ENCODE results near the gene KRTAP4-4. TPM values are rescaled to one million over a fixed set of nuclear protein-coding genes. Genes with fewer than 3 reads are reported as not detected.
"Not testable (repeated sequence)": the region's sequence is repeated elsewhere in the genome, so short reads cannot be mapped to it uniquely, and the experiment has no call there.

KRTAP4-4 gene
- total and polyA plus RNA-seq, 4 donors = not detected

DNA sequence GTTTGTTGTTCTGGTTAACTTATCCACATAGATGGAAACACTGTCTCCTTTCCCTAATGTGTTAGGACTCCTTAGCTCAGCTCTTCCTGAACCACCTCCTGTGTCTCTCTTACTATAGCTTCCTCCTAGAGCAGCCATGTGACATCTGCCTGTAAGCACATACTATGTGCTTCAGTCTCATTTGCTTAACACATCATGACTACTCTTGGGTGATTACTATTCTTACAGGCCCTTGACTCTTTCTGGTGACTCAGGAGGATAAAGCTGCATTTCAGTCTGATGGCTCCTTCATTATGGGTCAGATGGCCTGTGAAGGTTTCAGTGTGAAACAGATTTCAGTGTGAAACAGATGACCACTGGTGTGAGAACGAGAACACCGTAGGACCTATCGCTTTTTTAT is 17.8 kb upstream of the KRTAP4-4 start:
- no CpG with 5 or more reads among the region's 3 CpGs for WGBS (ENCODE audit: insufficient coverage)
- Histone ChIP-seq H3K4me3 (ENCODE audit: low read depth, low read length) (no peak overlapping the region), H3K27ac (ENCODE audit: low read depth, low read length) (no peak overlapping the region), H3K9me3 (ENCODE audit: control insufficient read depth, insufficient read depth, low read length) (no peaks in the 10 kb centered on the region), H3K4me1 (ENCODE audit: control insufficient read depth, insufficient read depth, low read length) (no peaks in the 10 kb centered on the region), H3K27me3 (ENCODE audit: control insufficient read depth, insufficient read depth, low read length) (no peaks in the 10 kb centered on the region), H3K36me3 (ENCODE audit: control insufficient read depth, insufficient read depth, low read length) (no peaks in the 10 kb centered on the region)
- DNase-seq (ENCODE audit: low read depth in 4 of 6, low spot score in 6 of 6) = no peak

DNA sequence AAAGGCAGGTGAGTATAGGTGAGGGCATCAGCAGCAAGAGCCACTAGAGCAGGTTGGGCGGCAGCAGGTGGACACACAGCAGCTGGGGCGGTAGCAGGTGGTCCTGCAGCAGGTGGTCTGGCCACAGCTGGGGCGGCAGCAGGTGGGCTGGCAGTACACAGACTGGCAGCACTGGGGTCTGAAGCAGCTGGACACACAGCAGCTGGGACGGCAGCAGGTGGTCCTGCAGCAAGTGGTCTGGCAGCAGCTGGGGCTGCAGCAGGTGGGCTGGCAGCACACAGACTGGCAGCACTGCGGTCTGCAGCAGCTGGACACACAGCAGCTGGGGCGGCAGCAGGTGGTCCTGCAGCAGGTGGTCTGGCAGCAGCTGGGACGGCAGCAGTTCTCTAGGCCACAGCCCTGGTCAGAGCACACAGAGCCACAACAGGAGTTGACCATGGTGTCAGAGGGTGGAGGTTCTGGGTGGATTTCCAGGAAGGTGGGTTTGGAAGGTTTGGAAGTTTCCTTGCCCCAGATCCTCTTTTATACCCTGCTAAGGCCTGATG is 17.3 kb upstream of the KRTAP4-4 start, which contains the start of gene KRTAP4-2:
Gene KRTAP4-2, minus strand, starts transcription at position 495 of the 545 bp plus-strand sequence. Its CDS starts 57 bp downstream, at position 438.
- H3K4me3 ChIP-seq (ENCODE audit: low read depth, low read length) = no peak within 1 kb of the TSS
- no peak for DNase-seq (ENCODE audit: low read depth in 4 of 6, low spot score in 6 of 6)
- H3K36me3 ChIP-seq (ENCODE audit: control insufficient read depth, insufficient read depth, low read length) = no peaks in the 10 kb centered on the region
- H3K9me3 ChIP-seq (ENCODE audit: control insufficient read depth, insufficient read depth, low read length) = no peaks in the 10 kb centered on the region
- no peaks in the 10 kb centered on the region for H3K27me3 ChIP-seq (ENCODE audit: control insufficient read depth, insufficient read depth, low read length)
- WGBS (ENCODE audit: insufficient coverage) = 90% methylated on average over 6 of the region's 7 CpGs
- no peak within 1 kb of the TSS for H3K27ac ChIP-seq (ENCODE audit: low read depth, low read length)
- H3K4me1 ChIP-seq (ENCODE audit: control insufficient read depth, insufficient read depth, low read length) = no peaks in the 10 kb centered on the region

DNA sequence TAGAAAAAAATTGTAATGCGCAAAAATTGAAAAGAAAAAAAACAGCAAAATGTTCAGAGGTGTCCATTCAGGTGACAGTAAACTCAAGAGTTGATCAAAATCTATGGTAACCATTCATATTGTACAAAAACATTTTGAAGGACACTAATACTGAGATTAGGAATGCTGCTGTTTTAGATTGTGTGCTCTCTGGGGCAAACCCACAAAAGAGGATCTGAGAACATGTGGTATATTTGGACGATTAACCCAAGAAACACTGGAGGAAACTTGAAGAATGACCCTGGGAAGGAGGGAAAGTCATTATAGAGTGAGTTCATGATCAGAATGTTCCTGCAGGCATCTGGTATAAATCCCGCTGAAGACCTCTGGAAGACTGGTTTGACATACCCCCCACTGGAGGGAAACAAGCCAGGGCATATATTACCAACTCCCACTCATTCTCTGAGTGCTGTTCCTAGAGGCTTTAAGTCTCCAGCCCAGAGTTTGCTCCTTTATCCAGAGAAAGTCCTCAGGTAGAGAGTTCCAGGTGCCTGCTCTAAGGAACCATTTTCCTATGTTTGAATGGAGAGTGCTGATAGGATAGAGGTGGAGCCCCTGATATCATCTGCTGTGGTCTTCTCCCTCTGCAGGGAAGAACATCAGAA is 16.3 kb upstream of the KRTAP4-4 start:
- 73% methylated on average over 2 of the region's 3 CpGs for WGBS (ENCODE audit: insufficient coverage)
- Histone ChIP-seq H3K4me3 (ENCODE audit: low read depth, low read length) (no peak overlapping the region), H3K27ac (ENCODE audit: low read depth, low read length) (no peak overlapping the region), H3K9me3 (ENCODE audit: control insufficient read depth, insufficient read depth, low read length) (no peaks in the 10 kb centered on the region), H3K27me3 (ENCODE audit: control insufficient read depth, insufficient read depth, low read length) (no peaks in the 10 kb centered on the region), H3K4me1 (ENCODE audit: control insufficient read depth, insufficient read depth, low read length) (no peaks in the 10 kb centered on the region), H3K36me3 (ENCODE audit: control insufficient read depth, insufficient read depth, low read length) (no peaks in the 10 kb centered on the region)
- DNase-seq (ENCODE audit: low read depth in 4 of 6, low spot score in 6 of 6) = no peak

DNA sequence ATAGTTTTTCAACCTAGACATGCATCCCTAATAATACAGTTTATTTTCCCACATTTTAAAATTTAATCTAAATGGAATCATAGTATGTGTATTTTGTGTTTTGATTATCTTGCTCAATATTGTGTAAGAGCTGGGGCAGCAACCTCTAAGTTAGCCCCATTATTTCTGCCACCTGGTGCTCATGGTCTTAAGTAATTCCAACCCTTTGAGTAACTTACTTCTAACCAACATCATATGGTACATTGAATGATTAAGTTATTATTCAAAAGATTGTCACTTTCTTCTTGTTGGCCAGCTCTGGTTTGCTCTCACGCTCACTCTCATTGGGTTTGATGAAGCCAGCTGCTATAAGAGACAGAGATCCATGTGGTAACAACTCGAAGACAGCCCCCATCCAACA is 11.3 kb upstream of the KRTAP4-4 start:
- Histone ChIP-seq H3K27ac (ENCODE audit: low read depth, low read length) (no peak overlapping the region), H3K9me3 (ENCODE audit: control insufficient read depth, insufficient read depth, low read length) (no peaks in the 10 kb centered on the region), H3K27me3 (ENCODE audit: control insufficient read depth, insufficient read depth, low read length) (no peaks in the 10 kb centered on the region), H3K4me1 (ENCODE audit: control insufficient read depth, insufficient read depth, low read length) (no peaks in the 10 kb centered on the region), H3K36me3 (ENCODE audit: control insufficient read depth, insufficient read depth, low read length) (no peaks in the 10 kb centered on the region), H3K4me3 (ENCODE audit: low read depth, low read length) (no peak overlapping the region)
- WGBS (ENCODE audit: insufficient coverage) = no CpG with 5 or more reads among the region's 2 CpGs
- DNase-seq (ENCODE audit: low read depth in 4 of 6, low spot score in 6 of 6) = no peak

DNA sequence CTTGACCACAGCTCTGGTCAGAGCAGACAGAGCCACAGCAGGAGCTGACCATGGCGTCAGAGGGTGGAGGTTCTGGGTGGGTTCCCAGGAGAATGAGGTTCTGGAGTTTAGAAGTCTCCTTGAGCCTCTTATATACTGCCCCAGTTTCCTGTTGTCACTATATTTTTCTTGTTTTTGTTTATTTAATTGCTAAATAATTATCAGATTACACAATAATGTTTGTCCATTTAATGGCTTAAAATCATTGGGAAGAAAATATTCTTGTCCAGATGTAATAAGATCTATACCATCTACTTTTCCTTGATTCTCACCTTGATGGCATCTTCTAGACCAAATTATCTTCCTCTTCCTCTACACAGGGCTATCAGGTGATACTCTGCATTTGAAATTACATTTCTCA is 7.6 kb upstream of the KRTAP4-4 start, which contains the start of gene KRTAP4-3:
Gene KRTAP4-3, minus strand, starts transcription at position 101 of the 400 bp plus-strand sequence. Its CDS starts 49 bp downstream, at position 52.
- DNase-seq (ENCODE audit: low read depth in 4 of 6, low spot score in 6 of 6) = no peak
- Histone ChIP-seq H3K4me1 (ENCODE audit: control insufficient read depth, insufficient read depth, low read length) (no peaks in the 10 kb centered on the region), H3K27me3 (ENCODE audit: control insufficient read depth, insufficient read depth, low read length) (no peaks in the 10 kb centered on the region), H3K4me3 (ENCODE audit: low read depth, low read length) (no peak within 1 kb of the TSS), H3K9me3 (ENCODE audit: control insufficient read depth, insufficient read depth, low read length) (no peaks in the 10 kb centered on the region), H3K27ac (ENCODE audit: low read depth, low read length) (no peak within 1 kb of the TSS), H3K36me3 (ENCODE audit: control insufficient read depth, insufficient read depth, low read length) (no peaks in the 10 kb centered on the region)
- WGBS (ENCODE audit: insufficient coverage) = 100% methylated on average over 1 of the region's 1 CpG

DNA sequence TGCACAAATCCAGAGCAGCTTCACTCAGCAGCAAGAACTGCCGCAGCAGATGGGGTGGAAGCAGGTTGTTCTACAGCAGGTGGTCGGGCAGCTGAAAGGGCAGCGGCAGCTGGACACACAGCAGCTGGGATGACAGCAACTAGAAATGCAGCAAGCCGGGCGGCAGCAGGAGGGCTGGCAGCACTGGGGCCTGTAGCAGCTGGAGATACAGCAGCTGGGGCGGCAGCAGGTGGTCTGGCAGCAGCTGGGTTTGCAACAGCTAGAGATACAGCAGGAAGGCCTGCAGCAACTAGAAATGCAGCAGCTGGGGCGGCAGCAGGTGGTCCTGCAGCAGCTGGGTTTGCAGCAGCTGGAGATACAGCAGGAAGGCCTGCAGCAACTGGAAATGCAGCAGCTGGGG is 7.0 kb upstream of the KRTAP4-4 start:
- Histone ChIP-seq H3K4me1 (ENCODE audit: control insufficient read depth, insufficient read depth, low read length) (no peaks in the 10 kb centered on the region), H3K27ac (ENCODE audit: low read depth, low read length) (no peak overlapping the region), H3K27me3 (ENCODE audit: control insufficient read depth, insufficient read depth, low read length) (no peaks in the 10 kb centered on the region), H3K4me3 (ENCODE audit: low read depth, low read length) (no peak overlapping the region), H3K36me3 (ENCODE audit: control insufficient read depth, insufficient read depth, low read length) (no peaks in the 10 kb centered on the region), H3K9me3 (ENCODE audit: control insufficient read depth, insufficient read depth, low read length) (no peaks in the 10 kb centered on the region)
- WGBS (ENCODE audit: insufficient coverage) = 73% methylated on average over 7 of the region's 7 CpGs
- no peak for DNase-seq (ENCODE audit: low read depth in 4 of 6, low spot score in 6 of 6)

DNA sequence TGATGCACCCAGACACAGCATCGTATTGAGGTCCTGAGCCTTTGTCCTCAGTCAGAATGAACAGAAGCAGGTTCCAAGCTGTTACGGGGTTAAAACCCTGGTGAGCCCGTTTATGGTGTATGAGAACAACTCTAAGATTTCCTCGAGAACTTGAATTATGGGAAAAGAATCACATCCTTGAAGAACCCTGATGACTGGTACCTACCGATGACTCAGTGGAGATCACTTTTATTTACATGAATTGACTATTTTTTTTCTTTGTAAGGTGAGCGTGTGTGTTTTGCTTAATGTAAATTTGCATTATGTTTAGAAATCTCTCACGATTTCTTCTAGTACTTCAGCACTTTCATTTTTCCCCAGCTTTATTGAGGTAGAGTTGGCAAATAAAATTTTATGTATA is 3.3 kb upstream of the KRTAP4-4 start:
- WGBS (ENCODE audit: insufficient coverage) = 78% methylated on average over 1 of the region's 7 CpGs
- Histone ChIP-seq H3K27me3 (ENCODE audit: control insufficient read depth, insufficient read depth, low read length) (no peaks in the 10 kb centered on the region), H3K4me1 (ENCODE audit: control insufficient read depth, insufficient read depth, low read length) (no peaks in the 10 kb centered on the region), H3K9me3 (ENCODE audit: control insufficient read depth, insufficient read depth, low read length) (no peaks in the 10 kb centered on the region), H3K27ac (ENCODE audit: low read depth, low read length) (no peak overlapping the region), H3K4me3 (ENCODE audit: low read depth, low read length) (no peak overlapping the region), H3K36me3 (ENCODE audit: control insufficient read depth, insufficient read depth, low read length) (no peaks in the 10 kb centered on the region)
- no peak for DNase-seq (ENCODE audit: low read depth in 4 of 6, low spot score in 6 of 6)

DNA sequence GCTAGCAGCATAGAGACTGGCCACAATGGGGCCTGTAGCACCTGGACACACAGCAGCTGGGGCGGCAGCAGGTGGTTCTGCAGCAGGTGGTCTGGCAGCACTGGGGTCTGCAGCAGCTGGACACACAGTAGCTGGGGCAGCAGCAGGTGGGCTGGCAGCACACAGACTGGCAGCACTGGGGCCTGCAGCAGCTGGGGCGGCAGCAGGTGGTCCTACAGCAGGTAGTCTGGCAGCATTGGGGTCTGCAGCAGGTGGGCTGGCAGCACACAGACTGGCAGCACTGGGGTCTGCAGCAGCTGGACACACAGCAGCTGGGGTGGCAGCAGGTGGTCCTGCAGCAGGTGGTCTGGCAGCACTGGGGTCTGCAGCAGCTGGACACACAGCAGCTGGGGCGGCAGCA is 358 bp downstream of the KRTAP4-4 start:
- 95% methylated on average over 3 of the region's 3 CpGs for WGBS (ENCODE audit: insufficient coverage)
- not testable (repeated sequence) for H3K36me3 ChIP-seq (ENCODE audit: control insufficient read depth, insufficient read depth, low read length); DNase-seq (ENCODE audit: low read depth in 4 of 6, low spot score in 6 of 6); H3K27me3 ChIP-seq (ENCODE audit: control insufficient read depth, insufficient read depth, low read length); H3K27ac ChIP-seq (ENCODE audit: low read depth, low read length); H3K4me1 ChIP-seq (ENCODE audit: control insufficient read depth, insufficient read depth, low read length); H3K4me3 ChIP-seq (ENCODE audit: low read depth, low read length); H3K9me3 ChIP-seq (ENCODE audit: control insufficient read depth, insufficient read depth, low read length)

DNA sequence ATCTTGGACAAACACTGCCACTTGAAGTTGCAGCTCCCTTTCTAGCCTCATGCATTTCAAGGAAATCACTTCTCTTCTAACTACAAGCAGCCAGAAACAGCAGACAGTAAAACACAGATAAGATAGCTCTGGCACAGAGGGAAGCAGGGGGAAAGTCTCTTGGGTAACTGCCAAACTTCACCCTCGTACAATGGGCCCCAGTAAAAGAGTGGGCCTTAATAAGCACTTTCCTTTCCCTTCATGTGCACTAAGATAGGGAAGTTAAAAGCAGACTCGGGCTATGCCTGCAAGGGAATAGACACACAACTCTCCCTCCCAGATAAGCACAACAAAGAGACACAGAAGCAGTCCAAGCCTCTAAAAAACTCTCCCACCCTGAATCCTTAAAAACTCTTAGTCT is 6.7 kb downstream of the KRTAP4-4 start:
- DNase-seq (ENCODE audit: low read depth in 4 of 6, low spot score in 6 of 6) = peak in 3 of 6 donors; percentile 4 to 57 (median 34)
- no CpG with 5 or more reads among the region's 2 CpGs for WGBS (ENCODE audit: insufficient coverage)
- no peaks in the 10 kb centered on the region for H3K27me3 ChIP-seq (ENCODE audit: control insufficient read depth, insufficient read depth, low read length)
- H3K36me3 ChIP-seq (ENCODE audit: control insufficient read depth, insufficient read depth, low read length) = no peaks in the 10 kb centered on the region
- H3K27ac ChIP-seq (ENCODE audit: low read depth, low read length) = no peak overlapping the region
- H3K4me1 ChIP-seq (ENCODE audit: control insufficient read depth, insufficient read depth, low read length) = no peaks in the 10 kb centered on the region
- H3K9me3 ChIP-seq (ENCODE audit: control insufficient read depth, insufficient read depth, low read length) = no peaks in the 10 kb centered on the region
- H3K4me3 ChIP-seq (ENCODE audit: low read depth, low read length) = no peak overlapping the region

DNA sequence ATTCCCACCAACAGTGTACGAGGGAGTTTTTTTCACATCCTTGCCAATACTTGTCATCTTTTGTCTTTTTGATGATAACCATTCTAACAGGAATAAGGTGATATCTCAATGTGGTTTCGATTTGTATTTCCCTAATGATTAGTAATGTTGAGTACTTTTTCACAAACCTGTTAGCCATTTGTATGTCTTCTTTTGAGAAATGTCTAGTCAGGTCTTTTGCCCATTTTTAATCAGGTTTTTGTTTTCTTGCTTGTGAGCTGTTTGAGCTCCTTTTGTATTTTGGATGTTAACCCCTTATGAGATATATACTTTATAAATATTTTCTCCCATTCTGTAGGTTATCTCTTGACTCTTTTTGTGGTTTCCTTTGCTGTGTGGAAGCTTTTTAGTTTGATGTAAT is 9.0 kb downstream of the KRTAP4-4 start:
- DNase-seq (ENCODE audit: low read depth in 4 of 6, low spot score in 6 of 6) = no peak
- Histone ChIP-seq H3K9me3 (ENCODE audit: control insufficient read depth, insufficient read depth, low read length) (no peaks in the 10 kb centered on the region), H3K27ac (ENCODE audit: low read depth, low read length) (no peak overlapping the region), H3K4me3 (ENCODE audit: low read depth, low read length) (no peak overlapping the region), H3K4me1 (ENCODE audit: control insufficient read depth, insufficient read depth, low read length) (no peaks in the 10 kb centered on the region), H3K27me3 (ENCODE audit: control insufficient read depth, insufficient read depth, low read length) (no peaks in the 10 kb centered on the region), H3K36me3 (ENCODE audit: control insufficient read depth, insufficient read depth, low read length) (no peaks in the 10 kb centered on the region)
- no CpG with 5 or more reads among the region's 2 CpGs for WGBS (ENCODE audit: insufficient coverage)

Data from spinal cord (tissue), 10 donors.